ENCODE measurements around the gene ATXN1.
"Not testable (repeated sequence)": the region's sequence is repeated elsewhere in the genome, so short reads cannot be mapped to it uniquely, and the experiment has no call there.

The ATXN1 gene

DNA sequence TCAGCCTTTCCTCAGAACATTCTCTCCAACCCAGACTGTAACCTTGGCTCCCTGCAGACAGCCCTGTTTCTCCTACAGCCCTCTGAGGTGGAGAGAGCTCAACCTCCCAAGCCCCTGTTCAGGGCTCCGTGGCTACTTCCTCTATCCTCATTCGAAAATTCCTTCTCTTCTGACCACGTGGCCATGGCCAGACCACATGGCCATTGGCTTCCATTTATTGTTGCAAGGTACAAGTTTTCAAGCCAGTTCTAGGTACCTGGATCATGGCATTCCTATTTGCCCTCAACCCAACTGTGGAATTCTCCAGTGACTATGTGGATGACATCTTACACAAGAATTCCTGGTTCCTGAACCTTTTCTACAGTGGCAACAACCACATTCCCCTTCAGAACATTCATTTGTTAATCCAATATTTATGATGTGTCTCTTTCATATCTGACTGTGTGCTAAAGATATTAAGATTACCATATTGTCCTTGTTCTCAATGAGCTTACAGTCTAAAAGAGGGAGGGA, 361.0 kb downstream of the ATXN1 start:
- DNase-seq, result no peak

GRCh38 chr6:16399695-16400094, 361.6 kb downstream of the ATXN1 start:
- no peak for DNase-seq

DNA sequence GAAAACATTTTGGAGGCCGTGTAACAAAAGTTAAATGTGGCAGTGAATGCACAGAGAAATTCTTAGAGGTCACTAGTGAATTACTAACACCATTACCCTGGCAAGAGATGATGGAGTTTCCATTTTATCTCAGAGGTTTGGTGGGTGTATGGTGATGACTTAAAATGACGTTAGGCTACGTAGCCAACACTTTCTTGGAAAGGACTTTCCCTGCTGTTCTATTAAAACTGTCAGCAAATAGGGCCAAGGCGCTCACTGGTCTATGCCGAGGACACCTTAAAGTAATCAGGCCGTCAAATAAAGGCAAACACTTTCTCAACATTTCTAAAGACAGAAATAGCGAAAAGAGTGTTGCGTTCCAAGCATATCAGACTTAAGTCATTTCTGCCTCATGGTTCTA, 362.1 kb downstream of the ATXN1 start:
- no peak for DNase-seq

GRCh38 chr6:16398587-16398986, 362.7 kb downstream of the ATXN1 start:
- DNase-seq, result no peak

DNA sequence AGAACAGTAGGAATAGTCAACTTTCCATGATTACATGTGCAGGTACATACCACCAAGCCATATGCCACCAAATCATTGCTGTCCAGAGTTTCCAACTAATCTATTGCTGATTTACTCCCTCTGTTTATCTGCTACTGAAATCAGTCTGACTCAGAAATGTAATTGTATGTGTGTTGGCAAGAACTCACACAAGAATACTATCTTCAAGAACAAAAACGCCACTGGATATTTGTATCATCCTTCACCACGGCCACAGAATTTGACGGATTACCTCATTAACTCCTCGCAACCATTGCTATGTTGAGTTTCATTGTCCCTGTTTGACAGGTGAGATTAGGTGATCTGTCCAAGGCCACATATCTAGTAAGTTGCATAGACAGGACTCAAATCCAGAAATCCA, 363.6 kb downstream of the ATXN1 start:
- no peak for DNase-seq

- no peak for DNase-seq
These were observed 364.6 kb downstream of the ATXN1 start for GRCh38 chr6:16396497-16397319.

DNA sequence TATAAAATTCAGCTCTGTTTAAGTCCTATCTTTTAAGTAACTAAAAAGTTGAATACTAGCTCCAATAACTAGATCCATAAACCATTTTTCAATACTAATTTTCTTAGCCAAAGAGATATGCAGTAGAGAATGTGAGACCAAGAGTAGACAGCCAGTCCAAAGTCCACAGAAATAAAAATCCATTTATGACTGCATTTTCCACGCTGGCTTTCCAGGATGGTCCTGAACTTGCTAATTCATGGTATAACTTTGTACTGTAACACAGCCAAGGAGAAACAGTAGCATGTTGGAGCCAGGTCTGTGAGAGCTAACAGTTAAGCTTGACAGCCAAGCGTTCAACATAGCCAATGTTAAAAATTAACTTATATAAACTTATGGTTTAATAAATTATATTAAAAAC, 366.6 kb downstream of the ATXN1 start:
- DNase-seq, result no peak

GRCh38 chr6:16393326-16393725, 367.9 kb downstream of the ATXN1 start:
- no peak for DNase-seq

GRCh38 chr6:16392010-16392409, 369.2 kb downstream of the ATXN1 start:
- no peak for DNase-seq

- DNase-seq, result no peak
These were observed 369.8 kb downstream of the ATXN1 start for GRCh38 chr6:16391451-16391912.

GRCh38 chr6:16390909-16391450, 370.3 kb downstream of the ATXN1 start:
- DNase-seq, result not testable (repeated sequence)

DNA sequence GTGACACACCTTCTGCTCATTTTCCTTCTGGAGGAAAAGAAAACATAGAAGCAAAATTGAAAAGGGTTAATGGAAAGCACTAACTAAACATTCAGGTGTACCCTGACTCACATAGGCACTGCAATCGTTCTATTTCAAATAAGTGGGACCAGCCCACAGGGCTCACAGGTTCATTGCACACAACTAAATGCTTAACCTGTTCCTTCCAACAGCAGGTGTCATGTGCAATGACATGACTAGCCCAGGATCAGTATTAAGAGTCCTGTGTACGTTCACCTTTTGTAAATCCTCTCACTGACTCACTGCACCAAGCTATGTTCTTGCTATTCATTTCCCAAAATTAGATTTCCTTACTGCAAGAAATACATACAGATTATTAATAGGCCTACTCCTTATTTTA, 371.6 kb downstream of the ATXN1 start:
- DNase-seq, result no peak

DNA sequence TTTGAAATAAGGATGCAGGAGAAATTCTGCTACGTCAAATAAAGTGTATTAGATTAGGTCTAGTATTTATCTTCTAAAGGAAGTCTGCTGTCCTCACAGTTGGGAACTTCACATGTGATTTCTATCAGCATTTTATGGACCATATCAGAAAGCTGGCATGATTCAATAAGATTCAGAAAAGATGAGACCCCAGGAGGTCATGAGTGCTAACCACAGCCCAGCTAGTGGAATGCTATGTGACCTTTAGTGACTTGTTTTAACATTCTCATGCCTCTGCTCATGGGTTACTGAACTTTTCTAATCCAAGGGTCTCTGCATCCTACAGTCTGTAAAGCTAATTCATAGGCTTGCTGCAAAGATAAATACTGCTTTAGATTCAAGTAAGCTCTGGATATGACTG, 372.8 kb downstream of the ATXN1 start:
- no peak for DNase-seq

DNA sequence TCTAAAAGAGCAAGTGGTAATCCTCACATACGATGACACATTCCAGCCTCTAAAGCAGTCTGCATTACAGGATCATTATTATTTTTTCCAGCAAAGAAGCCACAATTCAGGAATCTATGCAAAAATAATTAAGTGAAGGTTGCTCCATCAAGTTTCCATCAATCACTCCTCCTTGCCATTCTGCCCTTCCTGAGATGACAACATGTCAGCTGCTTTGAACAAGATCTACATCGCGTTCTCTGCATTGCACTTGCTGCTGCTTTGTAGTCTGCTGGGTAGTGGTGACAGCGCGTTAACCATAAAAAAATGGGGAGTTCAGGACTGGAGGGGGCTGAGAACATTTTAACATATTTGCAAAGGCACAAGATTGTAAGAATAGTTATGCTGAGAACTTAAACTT, 375.2 kb downstream of the ATXN1 start:
- DNase-seq, result no peak

DNA sequence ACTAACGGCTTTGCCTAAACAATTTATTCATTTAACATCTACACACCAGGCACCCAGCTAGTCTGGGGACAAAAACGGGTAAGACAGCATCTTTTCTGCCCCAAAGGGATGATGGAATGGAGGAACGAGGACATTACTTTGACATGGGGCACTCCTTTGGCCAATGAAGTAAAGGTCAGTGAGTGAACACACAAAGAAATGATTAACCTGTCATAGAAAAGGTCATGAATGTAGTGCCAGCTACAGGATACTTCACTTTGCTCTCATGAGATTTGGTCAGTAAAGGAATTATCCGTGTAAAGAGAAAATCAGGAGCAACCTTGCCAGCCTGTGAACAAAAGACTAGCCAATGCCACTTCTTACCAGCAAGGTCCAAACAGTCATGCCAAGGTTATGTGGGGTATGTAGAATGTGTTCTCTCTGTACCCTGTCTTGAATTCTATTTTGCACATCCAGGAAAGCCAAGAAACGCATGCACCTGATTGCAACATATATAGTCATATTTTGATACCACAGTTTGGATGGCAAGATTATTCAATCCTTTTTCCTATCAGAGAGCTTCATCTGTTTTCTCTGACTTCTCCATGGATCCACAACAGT, 377.6 kb downstream of the ATXN1 start:
- no peak for DNase-seq

- not testable (repeated sequence) for DNase-seq
These were observed 379.3 kb downstream of the ATXN1 start for GRCh38 chr6:16381968-16382367.

DNA sequence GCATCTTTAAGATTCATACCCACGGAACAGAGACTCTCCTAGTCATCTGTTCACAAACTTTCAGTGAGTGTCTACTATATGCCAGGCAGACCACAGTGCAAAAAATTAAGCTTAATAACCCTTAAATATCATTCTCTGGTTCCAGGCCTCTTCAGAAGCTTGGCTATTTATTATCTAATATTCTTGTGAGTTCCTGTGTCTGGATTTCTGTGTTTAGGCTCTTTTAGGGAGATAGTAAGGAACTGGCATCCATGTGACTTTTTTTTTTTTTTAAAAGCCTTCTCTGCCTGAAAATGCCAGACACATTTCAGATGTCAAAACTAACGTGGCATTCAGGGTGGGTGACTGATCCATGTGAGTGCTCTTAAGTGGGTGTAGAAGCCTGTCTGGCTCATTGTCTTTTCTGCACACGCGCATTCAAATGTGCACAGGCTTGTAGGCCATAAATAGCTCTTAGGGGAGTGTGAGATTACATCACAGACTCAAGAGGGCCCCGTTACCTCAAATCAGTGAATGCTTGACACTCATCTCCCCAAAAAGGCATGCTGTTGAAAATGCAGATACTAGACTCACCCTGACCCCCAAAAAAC, 380.9 kb downstream of the ATXN1 start:
- no peak for DNase-seq

DNA sequence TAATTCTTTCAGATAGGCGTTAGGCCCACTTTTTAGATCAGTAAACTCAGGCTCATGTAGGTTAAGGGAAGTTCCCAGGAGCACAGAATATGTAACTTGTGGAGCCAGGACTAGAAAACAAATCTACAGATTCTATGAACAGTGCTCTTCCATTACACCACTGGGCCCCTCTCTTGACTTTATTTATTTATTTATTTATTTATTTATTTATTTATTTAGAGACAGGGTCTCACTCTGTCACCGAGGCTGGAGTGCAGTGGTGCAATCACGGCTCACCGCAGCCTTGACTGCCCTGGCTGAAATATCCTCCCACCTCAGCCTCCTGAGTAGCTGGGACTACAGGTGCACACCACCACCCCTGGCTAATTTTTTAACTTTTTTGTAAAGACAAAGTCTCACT, 382.9 kb downstream of the ATXN1 start:
- DNase-seq, result not testable (repeated sequence)

DNA sequence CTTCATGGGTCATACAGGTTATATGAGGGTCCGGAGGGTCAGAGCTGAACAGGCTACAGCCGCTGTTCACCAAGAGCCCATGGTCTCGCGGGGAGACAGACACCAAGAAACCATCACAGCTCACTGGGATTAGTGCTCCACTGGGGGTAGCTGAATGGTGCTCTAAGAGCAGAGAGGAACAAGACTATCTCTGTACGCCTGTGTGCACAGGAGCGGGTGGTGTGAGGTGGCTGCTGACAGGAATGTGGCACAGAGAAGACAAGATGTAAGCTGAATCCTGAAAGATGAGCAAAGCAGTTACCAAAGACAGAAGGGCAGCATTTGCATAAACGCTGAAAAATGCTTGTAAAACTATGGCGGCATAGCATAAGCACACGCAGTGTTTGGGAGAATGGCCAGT, 383.8 kb downstream of the ATXN1 start:
- no peak for DNase-seq

DNA sequence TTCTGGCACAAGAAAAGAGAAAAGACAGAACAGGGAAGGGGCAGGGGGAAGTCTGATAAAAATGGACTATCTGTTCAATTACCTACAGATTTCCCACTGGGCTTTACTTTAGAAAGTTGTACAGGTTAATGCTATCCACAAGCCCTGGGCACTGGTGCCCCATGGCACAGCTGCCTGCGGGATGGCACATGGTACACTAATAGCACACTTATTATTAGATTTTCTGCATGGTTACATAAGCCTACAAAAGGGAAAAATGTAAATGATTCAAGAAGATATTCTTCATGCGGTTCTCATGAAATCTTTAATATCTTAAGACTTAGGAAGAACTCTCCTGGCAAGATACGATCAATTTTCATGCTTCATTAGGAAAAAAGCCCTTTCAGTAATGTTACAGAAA, 385.4 kb downstream of the ATXN1 start:
- DNase-seq, result no peak

GRCh38 chr6:16375206-16375605, 386.1 kb downstream of the ATXN1 start:
- no peak for DNase-seq

DNA sequence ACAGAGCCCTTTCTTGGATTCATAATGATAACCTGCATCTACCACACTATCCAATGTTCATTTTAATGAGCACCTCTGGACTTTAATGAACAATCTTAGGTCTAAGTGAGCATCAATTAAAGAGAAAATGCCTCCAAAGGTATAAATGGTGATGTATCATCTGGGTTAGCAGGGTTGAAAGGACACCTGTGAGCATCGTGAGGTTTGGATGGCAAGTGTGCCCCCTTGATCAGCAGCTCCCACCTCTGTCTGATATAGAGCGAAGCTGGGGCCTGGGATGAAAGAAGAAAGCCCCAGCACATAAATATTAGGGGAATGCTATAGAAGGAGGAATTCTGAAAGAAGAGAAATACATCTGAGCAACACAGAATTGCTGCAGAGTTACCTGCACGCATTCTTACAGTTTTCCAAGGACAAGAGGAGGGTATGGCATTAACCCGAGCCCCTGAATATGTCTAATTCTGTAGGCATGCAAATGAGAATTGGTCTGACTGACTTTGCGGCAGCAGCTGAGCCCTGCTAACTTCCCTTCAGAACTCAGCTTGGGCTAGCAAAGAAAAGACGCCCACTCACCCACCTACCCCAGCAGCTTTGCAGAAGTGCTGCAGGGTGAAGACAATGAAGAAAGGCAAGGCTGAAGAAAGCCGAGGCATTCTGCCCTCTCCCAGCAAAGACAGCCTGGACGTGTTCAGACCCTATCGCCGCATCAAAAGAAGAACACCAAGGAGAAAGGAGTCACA, 386.6 kb downstream of the ATXN1 start:
- DNase-seq, result no peak

DNA sequence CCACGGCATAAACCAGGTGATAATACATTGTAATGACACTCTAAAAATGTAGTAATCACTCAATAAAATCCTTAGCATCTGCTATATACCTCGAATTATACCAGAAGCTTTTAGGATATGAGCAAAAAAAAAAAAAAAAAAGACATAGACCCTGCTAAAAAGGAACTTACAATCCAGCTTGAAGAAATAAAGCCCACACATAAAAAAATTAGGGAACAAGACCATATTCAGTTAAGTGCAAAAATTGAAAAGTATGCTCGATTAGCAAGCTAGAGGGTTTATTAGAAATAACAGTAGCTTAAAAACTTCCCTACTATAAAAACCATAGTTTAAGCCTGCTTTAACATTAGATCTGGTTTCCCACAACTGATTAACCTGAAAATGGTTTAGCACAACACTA, 387.2 kb downstream of the ATXN1 start:
- no peak for DNase-seq

All from NK-92 treated with Interleukin-12 subunit alpha and Interleukin-12 subunit beta, amount 100 ng/mL, for 24 hours (cell line).